GM18520 (cell line): ENCODE data around the gene GATAD1.
"Not testable (repeated sequence)": the region's sequence is repeated elsewhere in the genome, so short reads cannot be mapped to it uniquely, and the experiment has no call there.

Source experiments
- ATAC-seq: cut with Tn5 transposase; IDR thresholded peaks from one replicate; pipeline ENCODE4 v1.9.1; 2021; ENCODE audit not compliant: unreplicated experiment

The GATAD1 gene

DNA sequence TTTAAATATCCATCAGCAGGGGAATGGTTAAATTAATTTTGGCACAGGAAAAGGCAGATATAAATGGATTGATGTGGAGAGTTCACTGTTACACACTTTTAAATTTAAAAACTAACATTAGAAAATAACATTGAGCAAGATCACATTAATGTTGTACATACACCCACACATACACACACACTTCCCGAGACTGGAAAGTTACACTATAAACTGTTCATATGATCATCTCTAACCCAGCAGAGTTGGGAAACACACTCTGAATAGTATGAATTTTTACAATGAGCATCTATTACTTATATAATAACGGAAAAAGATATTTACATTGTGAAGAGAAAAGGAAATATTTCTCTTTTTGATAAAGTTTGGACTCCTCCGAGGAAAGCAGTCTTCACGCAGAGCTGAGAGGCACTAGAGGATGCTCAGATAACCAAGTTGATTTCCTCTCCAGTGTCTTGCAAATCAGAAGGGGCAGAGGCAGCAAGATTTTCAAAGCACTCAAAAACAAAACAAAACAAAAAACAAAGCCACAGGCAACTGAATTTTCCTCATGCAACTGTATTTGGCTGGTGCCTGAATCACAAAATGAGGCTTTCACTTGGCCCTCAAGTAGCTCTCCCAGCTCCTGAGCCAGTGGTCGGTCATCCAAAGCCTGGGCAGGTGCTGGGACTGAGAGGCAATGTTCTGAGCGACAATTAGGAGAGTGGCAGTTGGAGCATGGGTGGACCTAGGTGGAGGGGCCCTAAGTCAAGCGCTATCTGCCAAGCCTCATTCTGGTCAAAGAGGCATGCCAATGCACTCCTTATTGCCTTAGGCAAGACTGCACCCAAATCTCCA lies 10.5 kb upstream of the GATAD1 start:
- ATAC-seq: no peak

DNA sequence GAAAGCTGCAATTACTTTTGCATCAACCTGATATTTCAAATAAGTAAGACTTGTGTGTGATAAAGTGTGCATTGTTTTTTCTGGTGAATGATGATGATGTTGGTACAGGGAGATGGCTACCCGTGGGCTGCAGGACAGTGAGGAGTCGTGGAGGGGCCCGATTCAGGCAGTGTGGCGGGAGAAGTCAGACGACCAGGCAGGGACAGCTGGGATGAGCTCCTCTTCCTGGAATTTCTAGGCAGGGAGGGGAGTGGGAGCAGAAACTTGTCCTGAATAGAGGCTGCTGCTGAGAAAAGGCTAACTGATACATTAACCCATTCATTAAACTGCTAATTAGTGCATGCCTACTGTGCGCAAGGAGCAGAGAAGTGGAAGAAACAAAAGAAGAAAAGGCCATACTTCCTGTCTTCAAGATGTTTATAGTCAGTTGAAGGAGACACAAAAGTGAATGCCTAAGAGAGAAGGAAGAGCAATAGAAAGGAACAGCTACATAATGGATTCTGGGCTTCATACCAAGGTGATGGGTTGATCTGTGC lies 9.3 kb upstream of the GATAD1 start:
- no peak for ATAC-seq

DNA sequence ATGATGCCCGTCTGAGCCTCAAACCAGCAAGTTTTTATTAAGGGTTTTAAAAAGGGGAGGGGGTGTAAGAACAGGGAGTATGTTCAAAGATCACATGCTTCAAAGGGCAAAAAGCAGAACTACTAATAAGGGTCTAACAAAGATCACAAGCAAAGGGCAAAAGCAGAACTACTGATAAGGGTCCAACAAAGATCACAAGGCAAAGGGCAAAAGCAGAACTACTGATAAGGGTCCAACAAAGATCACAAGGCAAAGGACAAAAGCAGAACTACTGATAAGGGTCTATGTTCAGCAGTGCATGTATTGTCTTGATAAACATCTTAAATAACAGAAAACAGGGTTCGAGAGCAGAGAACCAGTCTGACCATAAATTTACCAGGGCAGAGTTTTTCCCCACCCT lies 4.6 kb upstream of the GATAD1 start:
- not testable (repeated sequence) for ATAC-seq

DNA sequence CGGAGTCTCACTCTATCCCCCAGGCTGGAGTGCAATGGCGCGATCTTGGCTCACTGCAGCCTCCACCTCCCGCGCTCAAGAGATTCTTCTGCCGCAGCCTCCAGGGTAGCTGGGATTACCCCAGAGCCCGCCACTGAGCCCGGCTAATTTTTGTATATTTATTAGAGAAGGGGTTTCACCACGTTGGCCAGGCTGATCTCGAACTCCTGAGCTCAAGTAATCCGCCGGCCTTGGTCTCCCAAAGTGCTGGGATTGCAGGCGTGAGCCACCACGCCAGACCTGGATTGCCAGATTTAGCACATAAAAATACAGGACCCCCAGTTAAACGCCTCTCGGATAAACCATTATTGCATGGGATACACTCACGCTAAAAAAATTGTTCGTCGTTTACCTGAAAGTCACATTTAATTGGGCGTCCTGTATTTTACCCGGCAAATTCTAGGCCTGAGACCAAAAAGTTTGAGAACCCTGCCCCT lies 375 bp upstream of the GATAD1 start:
- no peak for ATAC-seq

DNA sequence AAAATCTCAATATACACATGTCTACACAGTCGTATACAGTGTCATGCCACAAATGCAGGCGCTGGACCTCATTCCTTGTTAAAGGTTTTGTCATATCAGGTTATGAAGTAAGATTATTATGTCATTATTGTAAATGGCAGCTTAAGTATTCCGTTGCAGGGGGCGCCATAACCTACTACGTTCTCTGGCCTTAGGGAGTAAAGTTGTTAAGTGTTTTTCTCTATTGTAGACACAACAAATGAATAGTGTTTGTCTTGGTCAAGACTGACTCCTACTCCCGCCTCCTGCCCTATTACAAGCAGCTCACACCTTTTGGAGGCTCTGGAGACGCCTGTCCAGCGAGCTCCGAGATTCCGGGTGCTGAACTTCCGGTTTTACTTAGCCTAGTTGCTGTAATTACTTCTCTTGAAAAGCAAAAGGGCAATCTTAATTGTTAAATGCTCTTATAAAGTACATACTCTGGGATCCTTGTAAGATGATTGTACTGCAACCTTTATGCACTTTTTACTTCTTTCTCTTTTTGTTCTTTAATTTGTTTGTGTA lies 994 bp downstream of the GATAD1 start:
- peak; percentile 28 for ATAC-seq

DNA sequence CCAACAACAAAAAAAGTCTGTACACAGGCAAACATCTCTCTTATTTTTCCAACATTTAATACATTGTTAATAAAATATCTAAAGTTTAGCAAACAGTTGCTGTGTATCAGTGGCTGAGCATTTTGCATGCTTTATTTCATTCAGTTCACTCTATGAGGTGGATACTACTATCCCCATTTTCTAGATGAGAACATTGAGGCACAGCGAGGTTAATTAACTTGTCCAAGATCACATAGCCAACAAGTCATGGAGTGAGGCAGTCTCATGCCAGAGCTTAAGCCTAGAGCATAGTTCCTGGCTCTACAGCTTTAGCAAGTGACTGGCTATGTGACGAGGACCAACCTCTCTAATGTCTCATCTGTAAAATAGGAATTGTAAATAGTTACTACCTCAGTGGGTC lies 4.4 kb downstream of the GATAD1 start:
- ATAC-seq: no peak

DNA sequence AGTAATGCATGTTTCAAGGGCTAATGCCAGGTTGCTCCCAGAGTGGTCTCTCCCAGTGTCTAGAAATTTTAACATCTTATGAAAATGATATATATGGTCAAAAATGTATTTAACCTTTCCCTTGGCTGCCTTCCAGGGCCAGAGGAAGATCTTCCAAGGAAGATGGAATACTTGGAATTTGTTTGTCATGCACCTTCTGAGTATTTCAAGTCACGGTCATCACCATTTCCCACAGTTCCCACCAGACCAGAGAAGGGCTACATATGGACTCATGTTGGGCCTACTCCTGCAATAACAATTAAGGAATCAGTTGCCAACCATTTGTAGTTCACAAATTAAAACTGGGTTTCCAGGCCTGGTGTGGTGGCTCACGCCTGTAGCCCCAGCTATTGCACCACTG lies 9.0 kb downstream of the GATAD1 start:
- ATAC-seq: no peak

DNA sequence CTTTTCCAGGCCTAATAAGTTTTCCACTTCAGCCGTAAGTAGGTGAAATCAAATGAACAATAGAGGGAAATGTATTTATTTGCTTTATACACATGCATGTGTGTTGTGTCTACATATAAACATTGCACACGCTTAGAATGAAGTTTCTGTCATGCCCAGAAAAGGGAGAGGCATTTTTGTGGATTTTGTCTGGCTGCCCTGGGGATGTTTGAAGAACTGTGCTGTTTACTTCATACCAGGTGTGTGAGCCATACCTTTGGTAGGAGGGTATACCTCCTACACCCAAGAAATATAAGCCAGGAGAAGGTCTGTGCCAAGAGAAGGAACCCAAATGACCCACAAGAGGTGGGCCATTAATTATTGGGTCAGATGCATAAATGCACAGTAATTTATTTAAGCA lies 12.8 kb downstream of the GATAD1 start:
- ATAC-seq: no peak

DNA sequence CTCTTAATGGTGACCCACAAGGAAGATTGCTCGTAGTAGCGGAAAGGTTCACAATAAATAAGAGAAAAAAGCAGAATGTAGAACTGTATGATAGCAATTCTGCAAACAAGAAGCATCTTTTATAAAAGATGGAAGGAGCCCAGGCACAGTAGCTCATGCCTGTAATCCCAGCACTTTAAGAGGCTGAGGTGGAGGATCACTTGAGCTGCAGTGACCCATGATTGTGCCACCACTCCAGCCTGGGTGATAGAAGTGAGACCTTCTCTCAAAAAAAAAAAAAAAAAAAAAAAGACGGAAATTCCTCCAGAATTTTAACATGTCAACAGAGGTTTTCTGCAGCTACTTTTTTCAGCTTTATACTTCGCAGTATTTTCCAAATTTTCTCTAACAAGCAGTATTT lies 13.2 kb downstream of the GATAD1 start:
- ATAC-seq: no peak

DNA sequence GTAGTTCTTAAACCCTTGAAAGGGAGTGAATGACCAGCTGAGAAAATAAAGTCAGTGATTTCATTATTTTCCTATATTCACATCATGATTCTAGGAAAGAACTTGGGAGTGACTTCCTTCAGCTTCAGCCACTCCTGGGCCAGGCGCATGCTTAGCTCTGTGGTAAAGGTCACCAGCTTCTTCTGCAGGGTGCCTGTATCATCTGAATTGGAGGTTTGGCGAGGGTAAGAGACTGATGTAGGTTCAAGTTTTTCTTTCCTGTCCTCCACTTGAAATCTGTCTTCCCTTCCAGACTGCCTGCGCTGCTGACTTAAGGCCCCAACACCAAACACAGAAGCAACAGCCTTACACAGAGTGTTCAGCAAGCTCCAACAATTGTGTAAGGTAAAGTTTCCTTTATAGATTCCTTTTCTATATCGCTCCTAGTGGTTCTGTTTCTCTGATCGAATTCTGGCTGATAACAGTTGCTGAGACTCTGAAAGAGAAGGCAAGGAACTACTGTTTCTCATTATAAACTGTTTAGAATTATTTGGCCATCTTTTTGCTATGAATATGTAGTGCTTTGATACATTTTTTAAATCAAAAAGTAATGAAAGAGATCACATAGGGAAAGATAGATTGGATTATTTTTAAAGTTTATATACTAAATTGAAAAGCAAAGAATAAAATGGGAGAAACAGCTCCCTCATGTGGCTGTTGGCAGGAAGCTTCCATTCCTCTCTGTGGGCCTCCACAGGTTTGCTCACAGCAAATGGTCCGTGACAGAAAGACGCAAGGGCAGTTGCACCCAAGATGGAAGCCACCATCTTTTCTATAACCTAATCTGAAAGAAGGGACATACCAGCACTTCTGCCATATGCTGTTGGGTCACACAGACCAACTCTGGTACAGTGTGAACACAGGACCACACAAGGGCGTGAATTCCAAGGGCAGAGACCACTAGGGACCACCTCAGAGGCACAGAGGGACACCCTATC lies 14.0 kb downstream of the GATAD1 start:
- peak; percentile 68 for ATAC-seq

DNA sequence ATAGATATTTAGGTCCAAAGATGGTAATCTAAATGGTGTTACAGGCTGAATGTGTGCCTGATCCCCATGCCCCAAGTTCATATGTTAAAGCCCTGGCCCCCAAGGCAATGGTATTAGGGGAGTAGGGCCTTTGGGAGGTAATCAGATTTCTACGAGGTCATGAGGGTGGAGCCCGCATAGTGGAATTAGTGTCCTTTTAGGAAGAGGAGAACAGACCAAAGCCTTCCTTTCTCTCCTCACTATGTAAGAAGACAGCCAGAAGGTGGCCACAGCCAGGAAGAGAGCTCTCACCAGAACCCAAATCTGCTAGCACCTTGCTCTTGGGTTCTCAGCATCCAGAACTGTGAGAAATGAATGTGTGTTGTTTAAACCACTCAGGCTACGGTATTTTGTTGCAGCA lies 15.3 kb downstream of the GATAD1 start:
- ATAC-seq: no peak

DNA sequence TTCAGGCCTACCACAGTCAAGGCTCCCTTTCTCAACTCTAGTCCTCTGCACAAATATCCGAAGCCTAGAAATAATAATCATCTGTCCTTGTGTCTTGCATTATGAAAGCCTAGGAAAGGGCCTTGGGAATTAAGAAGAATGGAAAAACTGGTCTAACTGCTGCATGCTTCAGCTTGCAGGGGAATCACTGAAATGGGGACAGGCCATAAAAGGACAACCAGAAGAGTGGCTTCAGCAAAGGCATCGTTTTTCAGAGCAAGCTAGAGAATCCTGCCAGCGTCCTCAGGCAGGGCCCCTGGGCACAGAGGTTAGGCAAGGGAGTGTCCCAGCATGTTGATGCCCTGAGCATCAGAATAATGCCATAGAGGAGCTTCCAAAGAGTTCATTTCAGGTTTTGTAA lies 17.2 kb downstream of the GATAD1 start:
- no peak for ATAC-seq

DNA sequence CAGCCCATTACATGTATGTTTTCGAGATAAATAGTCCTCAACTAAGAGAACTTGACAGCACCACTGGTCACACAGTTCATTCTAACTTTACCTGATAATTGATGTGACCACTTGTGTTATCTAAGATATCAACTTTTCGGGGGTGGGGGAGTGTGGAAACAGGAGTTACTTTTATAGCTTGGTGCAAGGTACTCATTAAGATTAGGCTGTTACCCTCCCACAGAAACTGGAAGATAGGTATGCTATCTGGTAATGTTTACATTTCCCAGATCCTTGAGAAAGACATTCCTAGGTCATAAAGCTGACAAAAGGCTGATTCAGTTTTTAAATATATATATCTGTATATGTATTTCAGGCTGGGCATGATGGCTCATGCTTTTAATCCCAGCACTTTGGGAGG lies 19.4 kb downstream of the GATAD1 start:
- ATAC-seq: no peak

DNA sequence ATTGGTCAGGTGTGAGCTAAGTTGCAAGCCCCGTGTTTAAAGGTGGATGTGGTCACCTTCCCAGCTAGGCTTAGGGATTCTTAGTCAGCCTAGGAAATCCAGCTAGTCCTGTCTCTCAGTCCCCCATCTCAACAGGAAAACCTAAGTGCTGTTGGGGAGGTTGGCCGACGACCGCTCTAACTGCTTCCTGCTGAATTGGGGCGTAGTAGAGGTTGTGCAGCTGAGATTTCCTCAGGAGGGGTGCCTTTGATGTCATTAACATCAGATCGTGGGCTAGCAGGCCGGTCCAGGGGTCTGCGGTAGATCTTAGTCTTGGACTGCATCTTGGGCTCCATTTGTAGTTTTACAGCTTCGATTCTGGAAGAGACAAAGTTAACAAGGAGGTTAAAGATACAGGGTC lies 21.3 kb downstream of the GATAD1 start:
- not testable (repeated sequence) for ATAC-seq

DNA sequence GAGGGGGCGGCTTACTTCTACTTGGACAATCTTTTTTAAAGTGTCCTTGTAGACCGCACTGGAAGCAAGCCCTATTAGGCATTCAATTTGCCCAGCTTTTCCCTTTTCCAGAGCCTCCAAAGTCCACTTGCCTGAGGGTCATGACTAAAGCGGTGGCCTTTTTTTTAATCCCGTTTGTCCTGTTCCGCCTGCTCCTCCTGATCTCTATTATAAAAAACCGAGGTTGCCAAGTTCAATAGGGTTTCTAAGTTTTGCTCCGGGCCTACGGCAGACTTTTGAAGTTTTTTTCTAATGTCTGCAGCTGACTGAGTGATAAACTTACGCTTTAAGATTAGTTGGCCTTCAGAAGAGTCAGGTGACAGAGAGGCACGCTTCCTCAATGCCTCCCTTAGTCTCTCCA lies 26.7 kb downstream of the GATAD1 start:
- ATAC-seq: not testable (repeated sequence)

DNA sequence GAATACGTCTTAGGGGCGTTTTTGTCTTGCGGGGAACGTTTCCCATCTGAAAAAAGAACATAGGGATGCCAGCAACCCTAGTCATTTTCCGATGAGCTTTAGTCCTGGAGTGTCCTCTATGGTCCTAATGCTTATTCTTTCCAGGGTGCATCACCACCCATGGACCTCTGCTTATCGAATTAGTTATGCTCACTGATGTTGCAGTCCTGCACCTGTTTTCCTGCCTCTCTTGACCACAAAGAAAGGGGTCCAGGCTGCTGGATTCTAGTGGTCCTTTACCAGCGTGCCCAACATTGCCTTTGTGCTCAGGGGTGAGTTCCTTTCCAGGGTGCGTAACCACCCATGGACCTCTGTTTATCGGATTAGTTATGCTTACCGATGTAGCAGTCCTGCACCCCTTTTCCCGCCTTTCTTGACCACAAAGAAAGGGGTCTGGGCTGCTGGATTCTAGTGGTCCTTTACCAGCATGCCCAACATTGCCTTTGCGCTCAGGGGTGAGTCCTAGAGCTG lies 28.0 kb downstream of the GATAD1 start:
- not testable (repeated sequence) for ATAC-seq

DNA sequence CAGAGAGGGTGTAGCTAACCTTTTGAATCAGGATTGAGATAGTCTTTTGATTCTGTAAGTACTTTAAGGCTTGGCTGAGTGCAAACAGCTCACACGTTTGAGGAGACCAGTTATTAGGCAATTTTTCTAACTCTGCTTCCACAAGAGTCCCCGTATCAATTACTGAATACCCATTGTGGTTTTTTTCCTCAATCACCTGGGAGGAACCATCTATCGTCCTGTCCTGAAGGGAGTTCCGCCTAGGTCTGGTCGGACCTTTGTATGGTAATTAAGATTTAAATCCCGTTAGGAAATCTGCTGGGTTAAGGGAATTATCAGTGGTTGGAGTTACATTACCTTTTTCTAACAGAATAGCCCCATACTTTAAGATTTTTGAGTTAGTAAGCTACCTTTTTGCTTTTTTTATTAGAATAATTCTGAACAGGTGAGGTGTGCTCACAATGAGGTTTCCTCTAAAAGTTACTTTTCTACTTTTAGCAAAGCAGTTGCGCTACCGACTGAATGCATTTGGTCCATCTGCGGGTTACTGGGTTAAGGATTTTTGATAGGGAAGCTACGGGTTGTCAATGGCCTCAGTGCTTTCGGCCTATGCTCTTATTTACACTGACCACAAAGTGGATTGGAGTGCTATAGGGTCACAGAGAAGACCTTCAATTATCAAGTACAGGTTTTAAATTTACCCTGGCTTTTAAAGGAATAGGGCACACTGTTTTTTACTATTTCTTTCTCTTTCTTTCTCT lies 28.7 kb downstream of the GATAD1 start:
- ATAC-seq: not testable (repeated sequence)

DNA sequence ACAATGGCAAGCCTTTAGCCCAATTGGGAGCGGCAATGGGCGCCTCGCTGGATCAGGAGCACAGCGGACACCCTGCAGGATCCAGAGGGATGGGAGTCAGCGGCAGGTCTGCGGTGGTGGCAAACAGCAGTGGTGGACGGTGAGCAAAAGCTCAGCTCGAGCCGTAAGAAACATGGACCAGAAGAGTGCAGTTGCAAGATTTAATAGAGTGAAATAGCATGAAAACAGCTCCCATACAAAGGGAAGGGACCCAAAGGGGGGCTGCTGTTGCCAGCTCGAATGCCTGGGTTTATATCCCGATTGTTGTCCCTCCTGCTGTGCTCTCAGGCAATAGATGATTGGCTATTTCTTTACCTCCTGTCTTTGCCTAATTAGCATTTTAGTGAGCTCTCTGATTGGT lies 30.4 kb downstream of the GATAD1 start, which contains the start of gene ERVW-1:
ERVW-1 (minus strand) TSS at position 266 of the 400 bp plus-strand sequence. CDS start 7,565 bp downstream, outside the sequence.
- not testable (repeated sequence) for ATAC-seq

DNA sequence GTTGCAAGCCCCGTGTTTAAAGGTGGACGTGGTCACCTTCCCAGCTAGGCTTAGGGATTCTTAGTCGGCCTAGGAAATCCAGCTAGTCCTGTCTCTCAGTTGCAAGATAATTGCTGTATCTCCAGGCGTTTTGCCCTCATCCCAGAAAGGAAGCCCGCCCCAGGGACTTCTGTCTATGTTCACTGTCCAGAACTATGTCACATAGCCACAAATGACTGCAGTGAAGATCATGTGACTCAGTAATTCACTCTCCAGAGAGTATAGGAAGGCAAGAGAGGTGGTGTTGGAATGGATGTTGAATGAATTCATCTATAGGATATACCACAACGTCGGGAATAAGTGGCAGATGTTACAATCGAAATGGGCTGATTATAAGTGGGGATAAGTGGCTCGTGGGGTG lies 30.8 kb downstream of the GATAD1 start:
- ATAC-seq: no peak

DNA sequence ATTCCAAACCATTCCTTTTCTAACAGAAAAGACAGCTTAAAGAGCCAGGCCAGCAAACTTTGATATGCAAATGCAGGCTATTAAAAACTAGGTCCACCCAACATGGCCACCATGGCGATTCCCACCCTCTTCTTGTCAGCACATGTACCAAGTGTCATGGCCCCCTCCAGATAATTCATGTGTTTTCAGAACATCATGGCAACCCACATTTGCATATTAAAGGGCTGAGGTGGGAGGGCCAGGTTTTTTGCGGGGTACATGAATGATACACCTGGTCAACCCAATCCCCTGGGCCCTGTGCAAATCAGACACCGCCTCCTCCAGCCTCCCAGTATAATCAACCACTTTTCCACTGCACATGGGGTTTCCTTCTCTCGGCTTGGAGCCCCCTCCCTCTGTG lies 31.4 kb downstream of the GATAD1 start:
- no peak for ATAC-seq
